GM19023 (cell line): Measurements from ENCODE around the gene ENOX1.

Source experiments
- ATAC-seq: cut with Tn5 transposase; IDR thresholded peaks from one replicate; pipeline ENCODE4 v1.9.1; 2021; ENCODE audit warnings: mild to moderate bottlenecking, moderate library complexity; ENCODE audit not compliant: unreplicated experiment

The ENOX1 gene

DNA sequence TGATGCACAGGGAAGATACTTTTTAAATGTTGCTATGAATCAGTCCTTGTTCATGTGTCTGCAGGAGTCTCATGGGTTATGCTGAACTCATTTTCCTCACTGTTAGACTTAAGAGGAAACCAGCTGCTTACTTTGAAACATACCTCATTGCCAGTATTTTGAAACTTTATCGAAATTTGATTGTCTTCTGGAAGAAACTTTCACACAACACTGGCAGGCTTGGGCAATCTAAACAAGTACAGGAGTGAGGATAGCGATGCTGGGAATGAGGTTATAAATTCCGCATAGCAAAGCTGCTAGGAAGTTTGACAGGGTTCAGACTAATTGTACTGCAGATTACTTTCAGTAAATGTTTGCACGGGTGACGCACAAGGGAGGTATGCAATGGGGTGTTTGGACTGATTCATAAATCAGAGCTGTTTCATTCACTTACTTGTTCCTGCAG lies 517.7 kb downstream of the ENOX1 start:
- no peak for ATAC-seq

DNA sequence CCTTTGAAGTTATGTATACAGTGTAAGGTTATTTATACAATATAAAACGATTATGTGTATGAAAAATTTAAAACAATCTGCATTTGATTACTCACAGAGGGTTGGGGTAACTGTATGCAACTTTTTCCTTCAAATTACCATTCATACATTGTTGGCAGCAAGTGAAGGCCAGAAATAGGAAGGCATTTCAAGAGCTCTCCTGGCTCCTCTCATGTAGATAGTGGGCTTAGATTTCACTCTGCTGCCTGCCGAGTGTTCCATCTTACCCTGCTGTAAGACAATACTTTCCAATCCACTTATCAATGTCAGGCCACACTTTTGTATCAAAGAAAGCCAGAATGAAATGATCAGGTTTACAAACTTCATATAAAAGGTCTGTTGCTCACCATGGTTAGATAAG lies 518.1 kb downstream of the ENOX1 start:
- ATAC-seq: no peak

DNA sequence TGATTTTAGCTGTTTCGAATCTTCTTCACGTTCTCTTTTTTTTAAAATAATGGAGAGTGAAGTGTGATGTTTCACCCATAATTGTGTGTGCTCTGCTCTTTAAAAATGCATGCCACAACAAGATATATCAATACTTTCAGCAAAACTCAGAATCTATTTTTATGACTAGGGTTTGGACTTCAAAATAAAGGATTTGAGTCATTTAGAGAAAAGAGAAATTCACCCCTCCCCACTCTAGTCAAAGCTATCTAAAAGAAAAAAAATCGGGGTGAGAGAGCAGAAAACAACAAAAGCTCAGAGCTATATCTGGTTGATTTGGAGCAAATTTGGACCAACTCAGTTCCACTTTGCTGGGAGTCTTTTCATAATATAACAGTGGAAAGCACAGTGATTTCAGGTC lies 518.9 kb downstream of the ENOX1 start:
- no peak for ATAC-seq

DNA sequence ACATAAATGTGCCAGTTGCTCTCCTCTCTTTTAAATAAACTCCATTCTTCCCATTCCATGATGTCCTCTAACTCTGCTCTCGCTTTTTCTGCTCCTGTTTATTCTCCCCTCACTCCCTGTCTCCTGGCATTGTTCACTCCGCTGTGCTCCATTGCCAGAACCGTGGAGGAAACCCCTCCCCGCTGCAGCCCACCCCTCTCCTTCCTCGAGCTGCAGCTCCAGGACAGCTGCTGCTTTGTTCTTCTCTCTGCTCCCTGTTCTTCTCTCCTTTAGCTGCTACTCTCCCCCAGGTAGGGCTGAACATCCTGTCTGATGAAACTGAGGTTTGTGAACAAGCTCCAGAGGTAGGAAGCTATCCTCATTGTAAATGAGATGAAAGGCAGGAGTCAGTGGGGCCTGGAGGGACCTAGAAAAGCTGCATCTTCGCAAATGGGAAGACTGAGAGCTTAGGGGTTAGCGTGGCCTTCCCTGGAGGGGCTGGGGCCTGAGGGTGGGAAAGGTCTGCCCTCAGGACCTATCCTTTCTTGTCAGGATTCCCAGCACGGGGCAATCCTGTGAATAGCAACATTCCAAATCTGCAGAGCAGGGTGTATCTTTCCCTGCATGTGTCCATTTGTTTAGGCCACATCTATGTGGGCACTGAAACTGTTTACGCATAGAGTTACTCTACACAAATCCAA lies 519.7 kb downstream of the ENOX1 start:
- ATAC-seq: no peak

DNA sequence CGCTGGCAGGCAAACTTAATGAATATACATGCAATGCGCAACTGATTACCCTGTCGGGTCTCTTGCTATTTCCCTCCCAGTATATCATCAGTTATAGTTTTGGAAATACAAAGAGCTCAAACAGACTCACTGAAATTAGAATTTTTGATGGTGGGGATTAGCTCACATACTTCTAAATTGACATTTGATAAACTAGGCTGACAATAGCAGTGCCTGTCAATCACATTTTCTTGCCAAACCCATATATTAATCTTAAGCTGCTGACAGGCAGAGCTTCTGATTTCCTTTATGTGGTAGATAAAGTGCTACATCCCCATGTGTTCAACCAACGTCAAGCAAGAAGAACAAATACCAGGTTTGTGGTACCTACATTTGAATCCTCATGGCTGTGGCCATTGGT lies 521.7 kb downstream of the ENOX1 start:
- no peak for ATAC-seq

DNA sequence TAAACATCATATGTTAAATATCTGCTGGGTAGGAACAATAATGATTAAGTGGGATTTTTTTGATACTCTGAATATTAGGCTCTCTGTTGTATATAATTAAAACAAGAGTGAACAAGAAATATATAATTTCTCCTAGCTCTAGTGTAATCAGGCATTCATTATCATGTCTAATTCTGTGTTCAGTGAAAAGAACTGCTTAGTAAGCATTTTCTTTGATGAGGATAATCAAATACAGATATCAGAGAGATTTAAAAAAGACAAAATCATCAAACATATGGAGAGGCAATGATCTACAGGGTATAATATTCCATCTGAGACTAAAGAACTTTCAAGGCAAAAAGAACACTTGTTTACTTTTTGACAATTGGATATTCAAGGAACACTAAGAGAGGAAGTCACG lies 522.3 kb downstream of the ENOX1 start:
- no peak for ATAC-seq

DNA sequence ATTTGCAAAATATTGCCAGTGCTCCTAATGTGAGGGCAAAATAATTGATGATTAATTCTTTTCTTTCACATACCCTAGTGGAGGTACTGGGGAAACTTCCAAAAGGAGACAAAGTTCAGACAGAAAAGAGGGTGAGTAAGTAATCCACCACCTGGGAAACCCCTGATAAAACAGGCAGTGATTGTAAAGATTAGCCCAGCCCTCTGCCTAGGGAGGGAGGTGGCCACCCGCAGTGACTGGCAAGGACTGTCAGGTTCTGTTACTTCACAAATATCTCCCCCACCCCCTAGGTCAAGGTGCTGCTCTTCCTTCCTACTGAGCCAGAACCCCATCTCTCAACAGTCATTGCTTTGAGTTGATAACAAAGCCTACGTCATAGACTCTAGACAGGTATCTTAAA lies 523.7 kb downstream of the ENOX1 start:
- no peak for ATAC-seq

DNA sequence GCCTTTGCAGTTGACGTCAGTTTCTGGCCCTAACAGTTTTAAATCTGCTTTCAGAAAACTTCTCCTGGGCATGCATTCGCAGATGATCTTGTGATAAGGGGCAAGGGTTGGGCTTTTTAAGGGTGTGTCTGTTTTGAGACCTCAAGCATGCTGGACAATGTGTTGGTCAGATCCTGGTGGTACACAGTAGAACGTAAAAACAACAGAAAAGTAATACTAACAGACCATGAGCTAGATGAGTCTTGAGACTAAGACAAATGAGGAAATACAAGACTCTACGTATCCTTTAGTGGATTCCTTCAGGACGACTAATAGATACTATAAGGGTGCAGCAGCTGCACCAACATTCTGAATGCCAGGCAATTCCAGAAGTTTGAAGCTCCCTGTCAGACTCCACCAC lies 525.8 kb downstream of the ENOX1 start:
- ATAC-seq: no peak

DNA sequence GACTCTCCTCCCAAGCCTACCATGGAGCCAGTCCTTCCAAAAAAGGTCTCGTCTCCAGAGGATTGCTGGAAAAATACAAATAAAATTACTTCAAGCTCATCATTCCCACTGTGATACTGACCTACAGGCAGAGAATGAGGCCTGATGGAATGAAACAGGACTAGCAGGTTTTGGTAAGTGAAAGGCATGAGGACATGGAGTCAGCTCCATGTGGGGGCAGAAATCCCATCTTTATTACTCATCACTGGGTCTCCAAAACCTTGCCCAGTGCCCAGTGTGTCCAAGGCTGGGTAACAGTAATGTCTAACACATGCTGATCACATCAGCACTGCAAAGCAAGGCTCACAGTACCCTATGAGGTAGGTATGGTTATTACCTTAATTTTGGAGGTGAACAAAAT lies 528.0 kb downstream of the ENOX1 start:
- no peak for ATAC-seq

DNA sequence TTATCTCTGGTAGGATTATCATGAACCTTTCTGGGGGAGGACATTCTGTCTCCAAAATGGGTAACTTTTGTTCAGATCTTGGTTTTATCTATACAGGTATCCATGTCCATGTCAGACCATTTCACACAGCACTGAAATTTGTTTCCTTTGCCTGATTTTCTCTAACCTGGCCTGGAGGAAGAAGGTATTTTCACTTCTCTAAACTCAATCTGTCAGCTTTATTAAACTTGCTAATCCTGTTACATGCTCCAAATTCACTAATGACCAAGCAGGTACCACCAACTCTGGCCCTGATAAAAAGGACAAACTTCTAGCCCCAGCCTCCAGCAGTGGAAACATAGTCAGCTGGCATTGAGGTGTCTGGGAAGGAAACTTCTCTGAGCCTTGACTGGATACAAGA lies 529.0 kb downstream of the ENOX1 start:
- ATAC-seq: no peak

DNA sequence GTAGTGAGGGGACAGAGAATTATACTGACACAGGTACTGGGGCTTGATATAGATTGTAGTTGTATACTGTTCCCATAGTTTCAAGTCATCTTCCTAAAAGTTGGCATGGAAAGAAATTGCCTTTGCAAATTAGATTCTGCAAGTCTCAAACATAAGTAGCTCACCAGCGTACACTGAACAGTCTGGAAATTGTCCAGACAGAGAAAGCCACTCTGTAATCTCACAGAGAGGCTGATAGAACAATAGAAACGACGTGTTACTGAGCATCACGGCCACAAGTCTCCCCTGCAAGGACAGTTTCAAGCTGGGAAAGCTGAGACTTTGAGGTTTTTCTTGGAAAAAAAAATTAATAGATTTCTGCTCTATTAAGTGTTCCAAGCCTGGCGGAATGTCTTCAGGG lies 534.8 kb downstream of the ENOX1 start:
- no peak for ATAC-seq

DNA sequence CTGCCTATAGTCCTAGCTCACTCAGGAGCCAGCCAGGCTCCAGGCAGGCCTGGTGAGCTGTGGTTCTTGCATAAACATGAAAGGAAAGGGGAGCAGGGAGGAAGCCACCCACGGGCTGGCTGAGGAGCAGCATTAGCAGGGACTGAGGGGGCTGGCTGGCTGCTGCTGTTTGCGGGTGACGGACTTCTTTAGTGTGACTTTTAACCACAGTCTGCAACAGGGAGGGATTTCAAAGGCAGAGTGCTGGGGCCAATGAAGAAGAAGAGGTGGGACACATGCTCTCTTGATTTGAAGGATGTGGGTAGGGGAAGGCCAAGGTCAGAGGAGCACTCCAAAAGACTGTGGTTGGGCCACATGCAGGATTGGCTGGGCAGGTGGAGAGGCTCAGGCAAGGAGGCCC lies 540.4 kb downstream of the ENOX1 start:
- ATAC-seq: no peak

DNA sequence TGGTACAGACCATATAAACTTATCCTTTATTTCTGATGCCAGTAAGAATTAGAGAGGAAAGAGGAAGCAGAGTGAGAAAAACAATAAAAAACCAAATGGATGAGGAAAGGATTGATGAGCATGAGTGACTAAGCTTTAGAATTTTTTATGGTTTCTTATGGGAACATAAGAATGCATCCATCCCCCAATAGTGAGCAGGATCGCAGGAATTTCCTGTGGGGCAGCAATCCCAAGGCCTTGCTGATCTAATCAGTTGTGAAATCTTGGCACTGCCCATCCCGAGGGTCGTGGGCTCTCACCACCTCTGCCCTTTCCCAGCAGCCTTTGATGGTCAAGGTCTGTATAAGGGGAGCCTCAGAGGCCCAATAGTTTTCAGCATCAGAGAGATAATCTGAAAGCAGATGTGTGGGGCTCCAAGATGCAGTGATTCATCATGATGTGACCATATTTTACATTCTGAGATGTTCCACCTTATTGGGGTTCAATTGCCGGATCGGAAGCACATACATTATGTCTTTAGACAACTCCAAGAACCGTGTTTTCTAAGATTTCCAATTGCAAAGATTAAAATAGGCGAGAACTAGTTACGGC lies 541.3 kb downstream of the ENOX1 start:
- no peak for ATAC-seq

DNA sequence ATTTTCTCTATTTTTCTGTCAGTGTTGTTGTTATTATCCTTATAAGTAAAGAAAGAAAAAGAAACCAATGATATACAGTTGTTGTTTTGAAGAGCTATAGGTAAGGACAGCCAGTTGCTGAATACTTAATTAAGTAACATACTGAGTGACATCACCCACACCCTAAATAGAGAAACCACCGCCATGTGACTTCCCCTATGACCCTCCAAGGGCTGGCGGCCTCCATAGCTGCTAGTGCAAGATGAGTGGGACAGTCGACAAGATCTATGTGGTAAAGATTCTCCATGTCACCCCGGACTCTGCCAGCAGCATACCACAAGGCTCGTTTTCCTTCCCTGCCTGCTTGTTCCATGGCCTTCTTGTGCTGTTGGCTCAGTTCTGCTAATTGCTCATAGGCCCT lies 542.3 kb downstream of the ENOX1 start:
- ATAC-seq: no peak

DNA sequence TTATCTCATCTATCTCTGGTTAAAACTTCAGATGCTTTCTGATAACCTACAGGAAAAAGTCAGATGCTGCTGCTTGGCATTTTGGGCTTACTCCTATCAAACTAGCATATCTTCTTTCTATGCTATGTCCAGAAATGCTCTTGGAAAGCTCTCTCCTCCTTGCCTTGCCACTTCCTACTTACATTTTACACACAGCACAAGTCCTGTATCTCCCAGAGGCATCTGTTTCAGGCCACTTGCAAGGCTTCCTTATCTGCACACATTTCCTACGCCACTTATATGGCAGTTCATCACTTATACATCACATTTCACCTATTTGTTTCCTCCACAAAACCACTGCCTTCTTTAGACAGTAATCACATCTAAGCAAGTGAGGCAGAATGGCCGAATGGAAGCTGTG lies 543.1 kb downstream of the ENOX1 start:
- no peak for ATAC-seq

DNA sequence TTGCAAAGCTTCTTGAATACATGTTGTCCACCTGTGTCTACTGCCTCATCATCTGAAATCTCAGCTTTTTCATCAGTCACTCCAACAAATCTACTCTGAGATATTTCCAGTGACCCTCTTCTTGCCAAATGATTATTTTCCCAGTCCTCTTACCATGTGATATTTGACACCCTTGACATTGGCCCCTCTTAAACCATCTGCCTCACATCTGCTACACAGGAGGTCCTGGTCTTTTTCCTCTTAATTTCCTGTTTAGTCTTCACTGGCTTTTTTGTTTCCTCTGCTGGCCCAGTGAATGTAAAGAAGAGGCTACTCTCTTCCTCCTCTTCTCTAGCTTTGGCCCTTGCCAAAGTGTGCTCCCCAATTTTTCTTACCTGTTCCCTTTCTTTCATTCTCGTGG lies 544.7 kb downstream of the ENOX1 start:
- ATAC-seq: no peak

DNA sequence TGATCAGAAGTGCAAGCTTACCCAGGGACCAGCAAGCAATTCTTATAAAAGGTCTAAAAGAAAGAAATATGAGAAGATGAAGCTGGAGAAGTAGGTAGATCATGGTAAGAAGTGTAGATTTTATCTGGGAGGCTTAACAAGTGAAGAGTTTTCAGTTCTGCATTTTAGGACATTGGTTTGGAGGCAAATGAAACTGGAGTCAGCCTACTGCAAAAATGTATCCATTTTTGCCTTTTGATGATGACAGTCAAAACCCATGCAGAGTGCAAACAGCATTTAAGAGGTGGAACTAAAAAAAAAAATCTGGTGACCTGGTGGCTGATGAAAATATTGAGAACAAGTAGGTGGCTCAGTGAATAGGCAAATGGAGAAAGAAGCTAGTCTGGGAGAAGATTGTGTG lies 546.5 kb downstream of the ENOX1 start:
- peak; percentile 84 for ATAC-seq

DNA sequence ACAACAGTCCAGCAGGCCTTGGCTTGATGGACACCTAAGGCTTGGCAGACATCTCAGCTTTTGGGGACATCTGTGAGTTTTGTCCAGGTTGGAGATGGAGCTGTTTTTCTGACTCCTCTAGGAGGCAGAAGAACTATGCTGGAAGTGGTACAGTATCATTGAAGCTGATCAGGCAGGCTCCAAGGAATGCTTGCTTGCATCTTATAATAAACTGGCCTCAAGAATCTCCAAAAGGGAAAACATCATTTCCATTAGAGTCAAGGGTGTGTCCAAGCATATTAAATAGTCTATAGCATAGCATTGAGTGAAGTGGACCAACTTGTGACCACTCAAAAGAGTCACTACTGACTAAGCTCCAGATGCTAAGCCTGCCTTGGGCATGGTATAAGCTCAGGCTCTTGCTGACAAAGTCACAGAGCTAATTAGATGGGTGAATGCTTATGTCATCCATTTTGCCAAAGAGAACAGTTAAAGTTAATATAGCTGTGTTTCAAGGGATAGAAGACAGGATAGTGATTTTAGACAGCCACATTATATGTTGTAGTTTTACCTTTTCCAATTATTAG lies 547.4 kb downstream of the ENOX1 start:
- ATAC-seq: no peak

DNA sequence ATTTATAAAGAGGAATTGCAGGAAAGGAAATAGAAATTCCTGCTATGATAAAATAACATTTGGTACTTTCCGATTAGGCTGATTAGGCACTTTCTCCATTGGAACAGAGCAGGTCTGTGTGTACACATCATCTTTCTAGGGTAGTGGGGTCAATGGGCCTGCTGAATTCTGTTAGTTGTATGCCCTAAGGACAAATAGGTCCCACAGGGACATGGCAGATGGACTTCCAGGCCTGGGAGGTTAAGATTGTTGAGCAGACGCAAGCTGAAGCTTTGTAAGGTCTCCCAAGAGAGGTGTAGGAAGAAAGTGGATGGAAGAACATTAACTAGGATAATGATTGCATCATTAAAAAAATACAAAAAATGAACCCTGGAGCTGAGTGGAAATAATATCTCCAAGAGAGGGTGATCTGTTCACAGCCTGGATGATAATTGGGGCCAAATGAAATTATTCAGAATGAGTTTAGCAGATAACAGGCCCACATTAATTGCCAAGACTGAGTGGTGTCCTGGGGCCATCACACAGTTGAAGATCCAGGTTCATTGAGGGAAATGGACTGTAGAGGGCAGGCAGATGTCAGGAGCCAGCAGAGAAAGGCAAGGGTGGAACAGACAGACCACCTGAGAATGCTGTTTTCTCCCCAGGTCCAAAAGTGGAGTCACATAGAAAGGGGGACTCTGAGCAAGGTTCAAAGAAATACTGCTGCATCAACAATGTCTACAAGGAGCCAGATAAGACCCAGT lies 548.3 kb downstream of the ENOX1 start:
- ATAC-seq: no peak

DNA sequence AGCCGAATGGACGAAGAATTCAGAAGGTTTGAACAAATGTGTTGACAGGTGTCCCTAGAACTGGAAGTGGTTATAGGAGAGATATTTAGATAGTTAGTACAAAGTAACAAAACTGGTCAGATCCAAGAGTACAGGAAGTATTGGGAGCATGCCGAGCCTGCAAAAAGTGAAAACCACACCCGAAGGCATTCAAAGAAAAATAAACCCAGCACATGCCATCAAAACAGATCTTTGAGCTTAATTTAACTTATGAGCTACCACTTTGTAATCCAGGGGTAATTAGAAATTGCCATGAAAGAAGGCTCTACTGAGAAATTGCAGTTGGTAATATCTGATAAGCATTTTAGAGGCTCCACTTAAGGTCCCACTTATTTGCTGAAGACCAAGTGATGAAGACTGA lies 549.2 kb downstream of the ENOX1 start:
- no peak for ATAC-seq

DNA sequence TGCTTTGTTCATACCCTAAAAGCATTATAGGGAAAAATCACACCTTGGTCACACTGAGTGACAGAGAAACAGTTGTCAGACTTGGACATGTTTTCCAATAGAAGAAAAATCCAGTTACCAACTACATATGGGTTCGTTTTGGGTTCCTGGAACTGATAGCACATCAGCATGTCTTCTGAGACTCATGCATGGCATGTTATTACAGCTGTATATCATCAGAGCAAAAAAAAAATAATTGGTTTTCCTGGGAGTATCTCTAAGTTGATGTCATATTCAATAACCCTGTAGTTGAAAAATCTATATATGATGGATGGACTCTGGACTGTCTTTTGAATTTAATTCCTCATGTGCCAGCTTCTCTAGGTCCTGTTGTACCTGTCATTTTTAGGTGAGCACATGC lies 551.7 kb downstream of the ENOX1 start:
- ATAC-seq: no peak

DNA sequence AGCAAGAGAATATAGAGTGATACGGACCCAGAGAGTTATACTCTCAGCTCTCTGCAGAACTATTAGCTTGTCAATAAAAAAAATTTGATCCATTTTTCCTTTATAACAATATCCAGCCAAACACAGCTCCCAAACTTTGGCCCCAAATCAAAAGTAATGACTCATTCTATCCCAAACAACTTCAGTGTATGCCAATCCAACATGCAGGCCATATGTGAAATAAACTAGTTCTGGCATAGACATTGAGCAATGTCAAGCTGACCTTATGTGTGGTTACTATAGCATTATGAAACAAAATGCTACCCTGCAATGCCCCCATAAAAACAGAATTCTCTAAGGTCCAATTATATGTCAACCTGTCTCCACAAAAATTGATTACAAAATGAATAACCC lies 553.9 kb downstream of the ENOX1 start:
- ATAC-seq: no peak
